Stimulated activated CD8-positive, alpha-beta memory T cell treated with anti-CD3 and anti-CD28 coated beads, Interleukin-7, amount 100 ng/mL, for 4 hours (primary cell): Measurements from ENCODE around the gene UPB1.
"Not testable (repeated sequence)": the region's sequence is repeated elsewhere in the genome, so short reads cannot be mapped to it uniquely, and the experiment has no call there.

Source experiments
- DNase-seq, 2 donors: peaks; one replicate each; pipeline ENCODE4 v3.0.0-alpha.2; 2020; ENCODE audit warnings: low read depth in 2 of 2

UPB1 gene

DNA sequence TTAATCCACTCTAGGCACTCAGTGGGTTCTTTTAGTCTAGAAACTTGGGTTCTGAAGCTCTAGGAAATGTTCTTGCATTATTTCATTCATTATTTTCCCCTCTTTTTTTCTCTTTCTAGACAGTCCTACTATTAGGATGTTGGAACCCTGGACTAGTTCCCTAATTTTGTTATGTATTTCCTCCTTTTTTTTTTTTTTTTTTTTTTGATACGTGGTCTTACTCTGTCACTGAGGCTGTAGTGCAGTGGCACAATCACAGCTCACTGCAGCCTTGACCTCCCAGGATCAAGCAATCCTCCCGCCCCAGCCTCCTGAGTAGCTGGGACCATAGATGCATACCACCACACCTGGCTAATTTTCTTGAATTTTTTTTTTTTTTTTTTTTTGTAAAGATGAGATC, 9.4 kb downstream of the UPB1 start:
- DNase-seq: no peak

DNA sequence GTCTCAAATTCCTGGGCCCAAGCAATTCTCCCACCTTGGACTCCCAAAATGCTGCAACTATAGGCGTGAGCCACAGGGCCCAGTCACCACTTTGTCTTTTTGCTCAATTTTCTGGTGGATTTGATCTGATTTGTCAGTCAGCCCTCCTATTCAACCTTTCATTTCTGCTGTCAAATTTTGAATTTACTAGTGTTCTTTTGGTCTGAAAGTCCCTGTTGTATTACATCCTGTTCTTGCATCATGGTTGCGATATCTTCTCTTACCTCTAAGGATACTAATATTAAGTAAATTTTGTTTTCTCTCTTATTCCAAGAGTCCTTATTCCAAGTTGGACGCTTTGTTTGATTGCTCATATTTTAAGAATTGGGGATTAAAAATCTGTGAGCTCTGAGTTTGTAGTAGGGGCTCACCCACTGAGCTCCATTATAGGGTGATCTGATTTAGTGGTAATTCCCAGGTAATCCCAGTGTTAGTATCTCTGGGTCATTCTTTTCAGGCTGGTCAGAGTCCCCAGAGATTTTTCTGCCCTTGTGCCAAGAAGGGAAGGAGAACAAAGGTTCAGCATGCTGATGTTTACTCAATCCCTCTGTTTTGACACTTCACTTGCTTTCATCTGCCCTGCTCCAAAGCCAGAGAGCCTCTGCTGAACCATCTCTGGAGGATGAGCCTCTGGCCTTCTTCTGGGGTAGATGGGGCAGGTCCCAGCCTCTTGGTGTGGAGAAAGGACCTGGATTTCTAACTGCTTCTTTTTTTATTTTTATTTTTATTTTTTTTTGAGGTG, 10.0 kb downstream of the UPB1 start:
- no peak for DNase-seq

DNA sequence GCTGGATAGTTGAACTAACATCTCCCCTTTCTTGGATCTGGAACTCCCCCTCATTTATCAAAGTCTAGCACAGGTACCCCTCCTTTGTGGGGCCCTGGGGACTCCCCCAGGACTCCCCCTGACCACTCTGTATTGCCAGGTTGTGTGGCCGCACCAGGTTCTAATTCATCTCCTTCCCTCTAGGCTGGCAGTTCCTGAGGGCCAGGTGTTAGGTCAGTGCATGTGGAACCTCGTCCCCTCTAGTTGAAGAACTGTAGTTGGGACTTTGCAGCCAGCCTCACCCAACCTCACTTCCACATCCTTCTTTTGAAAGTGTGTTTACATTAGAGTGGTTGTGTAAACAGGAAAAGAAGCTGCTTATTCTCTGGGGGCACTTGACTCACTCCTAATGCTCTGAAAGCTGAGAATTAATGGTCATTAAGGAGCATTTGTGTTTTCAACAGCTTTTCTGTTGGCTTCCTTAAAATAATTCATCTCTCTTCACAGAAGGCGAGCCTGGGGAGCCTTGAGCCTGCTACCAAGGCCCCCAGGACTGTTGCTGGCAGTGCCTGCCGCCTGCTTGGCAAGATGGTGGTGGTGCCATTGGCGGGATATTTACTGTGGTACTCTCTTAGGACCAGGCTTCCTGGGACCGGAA, 11.8 kb downstream of the UPB1 start:
- DNase-seq: no peak

DNA sequence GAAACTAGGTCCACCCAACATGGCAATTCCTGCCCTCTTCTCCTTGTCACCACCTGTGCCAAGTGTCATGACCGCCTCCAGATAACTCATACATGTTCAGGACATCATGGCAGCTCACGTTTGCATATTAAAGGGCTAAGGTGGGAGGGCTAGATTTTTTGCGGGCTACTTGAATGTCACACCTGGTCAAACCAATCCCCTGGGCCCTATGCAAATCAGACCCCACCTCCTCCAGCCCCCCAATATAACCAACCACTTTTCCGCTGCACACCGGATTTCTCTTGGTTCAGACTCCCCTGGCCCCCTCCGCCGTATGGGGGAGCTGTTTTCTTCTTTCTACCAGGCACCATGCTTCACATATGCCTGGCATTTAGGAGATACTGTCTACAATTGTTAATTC, 12.6 kb downstream of the UPB1 start:
- no peak for DNase-seq

DNA sequence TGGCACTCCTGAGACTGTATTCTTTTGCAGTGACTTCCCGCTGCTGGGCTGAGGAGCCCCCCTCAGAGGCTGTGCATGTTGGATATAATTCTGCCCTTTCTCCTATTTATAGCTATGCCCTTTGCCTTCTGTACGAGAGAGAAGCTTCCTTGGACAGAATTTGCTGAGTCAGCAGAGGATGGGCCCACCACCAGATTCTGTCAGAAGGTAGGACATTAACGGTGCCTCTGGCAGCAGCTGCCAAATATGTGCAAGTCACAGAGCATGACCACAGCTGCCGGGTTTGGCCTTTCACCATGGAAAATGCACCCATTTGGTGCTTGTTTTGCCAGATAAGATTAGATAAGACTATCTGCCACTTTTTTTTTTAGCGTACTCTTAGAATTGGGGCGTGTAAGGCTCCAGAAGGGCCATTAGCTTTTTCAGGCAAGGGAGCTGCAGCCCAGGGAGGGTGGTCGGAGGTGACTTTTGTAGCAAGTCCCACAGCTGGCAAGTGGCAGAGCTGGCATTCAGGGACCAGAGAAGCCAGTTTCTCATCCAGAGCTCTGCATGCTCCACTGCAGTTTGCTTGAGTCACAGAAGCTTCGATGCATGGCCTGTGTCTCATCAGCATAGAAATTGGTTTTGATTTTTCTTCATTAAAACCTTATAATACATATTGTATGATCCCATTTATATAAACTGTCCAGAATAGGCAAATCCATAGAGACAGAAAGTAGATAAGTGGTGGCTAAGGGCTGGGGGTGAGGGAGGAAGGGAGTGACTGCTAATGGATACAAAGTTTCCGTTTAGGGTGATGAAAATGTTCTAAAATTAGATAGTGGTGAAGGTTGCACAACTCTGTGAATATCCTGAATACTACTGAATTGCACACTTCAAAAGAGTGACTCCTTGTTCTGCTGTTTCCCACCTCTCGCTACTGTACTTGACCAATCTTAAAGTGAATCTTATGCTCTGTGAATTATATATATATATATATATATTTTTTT, 15.8 kb downstream of the UPB1 start:
- DNase-seq: no peak

DNA sequence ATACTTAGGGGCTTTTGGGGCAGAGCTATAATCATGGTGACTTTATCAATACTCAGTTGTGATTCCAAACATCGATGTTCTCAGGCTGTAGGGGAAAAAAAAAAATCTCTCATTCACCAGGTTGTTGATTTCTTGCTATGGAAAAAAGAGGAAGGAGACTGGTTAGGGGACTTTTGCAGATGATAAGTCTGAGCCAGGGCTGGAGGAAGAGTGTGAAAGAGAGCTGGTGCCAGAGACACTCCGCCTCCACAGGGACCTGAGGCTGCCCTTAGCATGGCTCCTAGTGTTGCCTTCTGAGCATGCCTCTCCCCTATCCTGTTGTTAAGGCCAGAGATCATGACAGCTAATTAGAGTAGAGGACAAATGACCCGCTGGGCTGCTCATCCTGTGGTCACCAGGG, 16.9 kb downstream of the UPB1 start:
- no peak for DNase-seq

DNA sequence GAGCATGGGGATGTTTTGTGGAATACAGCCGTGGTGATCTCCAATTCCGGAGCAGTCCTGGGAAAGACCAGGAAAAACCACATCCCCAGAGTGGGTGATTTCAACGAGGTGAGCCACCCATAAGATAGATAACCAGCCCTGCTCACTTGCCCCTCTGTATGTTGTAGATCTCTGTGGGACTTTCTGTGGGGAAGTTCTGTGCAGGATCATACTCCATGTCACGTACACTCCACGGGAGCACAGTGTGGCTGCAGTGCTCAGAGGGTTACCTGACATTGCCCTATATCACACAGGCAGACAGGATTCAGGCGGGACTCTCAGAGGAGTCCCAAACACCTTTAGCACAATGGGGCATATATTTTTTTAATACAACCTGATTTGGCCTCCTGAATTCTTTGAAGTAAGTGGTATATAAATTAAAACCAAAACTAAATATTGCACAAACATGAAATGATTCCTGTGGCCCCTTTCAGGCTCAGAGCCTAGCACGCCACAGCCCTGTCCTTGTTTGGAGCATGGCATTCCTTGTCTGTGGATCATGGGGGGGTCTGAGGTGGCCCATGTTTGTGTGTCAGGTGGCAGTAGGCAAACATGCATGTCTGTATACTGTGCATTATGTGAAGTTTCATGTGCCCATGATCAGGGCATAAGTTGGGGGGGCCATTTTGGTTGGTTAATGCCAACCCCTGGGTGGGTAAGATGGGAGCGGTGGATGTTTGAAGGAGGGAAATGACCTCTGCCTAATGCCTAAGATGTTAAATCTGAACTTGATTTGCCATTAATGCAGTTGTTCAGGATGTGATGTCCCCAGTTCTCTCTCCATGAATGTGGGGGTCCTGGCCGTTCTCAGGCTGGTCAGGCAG, 18.5 kb downstream of the UPB1 start:
- DNase-seq: no peak

DNA sequence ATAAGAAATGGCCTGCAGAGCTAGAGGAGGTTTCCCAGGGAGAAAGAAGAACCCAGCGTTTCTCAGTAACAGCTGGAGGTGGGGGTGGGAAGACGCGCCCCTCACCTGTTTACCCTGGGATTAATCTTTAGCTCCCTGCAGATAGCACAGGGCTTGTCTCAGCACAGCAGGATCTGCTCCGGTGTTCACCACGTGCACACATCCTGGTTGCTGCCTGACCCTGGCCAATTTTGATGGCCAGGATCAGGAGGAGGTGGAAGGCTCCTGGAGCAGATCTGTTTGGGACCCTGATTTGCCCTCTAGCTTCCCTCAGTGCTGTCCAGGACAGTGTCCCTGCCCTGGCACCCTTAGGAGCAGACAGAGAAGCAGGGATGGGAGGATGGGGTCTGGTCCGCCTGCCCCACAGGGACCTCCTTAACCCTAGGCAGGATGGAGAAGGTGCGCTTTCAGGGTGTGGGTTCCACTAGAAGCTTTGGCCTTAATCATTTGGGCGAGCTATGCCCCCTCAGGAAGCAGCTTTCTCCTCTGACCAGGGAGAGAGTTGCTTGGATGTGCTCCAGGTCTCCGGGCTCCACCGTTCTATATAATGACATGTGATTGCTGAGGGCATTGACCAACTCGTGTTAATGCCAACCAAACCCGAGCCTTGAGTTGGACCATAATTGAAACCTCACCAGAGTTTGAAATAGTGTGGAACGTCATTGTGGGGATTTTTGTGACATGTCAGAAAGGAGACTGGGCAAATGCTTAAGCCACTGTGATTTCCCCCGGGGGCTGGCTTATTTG, 19.3 kb downstream of the UPB1 start:
- DNase-seq: no peak

DNA sequence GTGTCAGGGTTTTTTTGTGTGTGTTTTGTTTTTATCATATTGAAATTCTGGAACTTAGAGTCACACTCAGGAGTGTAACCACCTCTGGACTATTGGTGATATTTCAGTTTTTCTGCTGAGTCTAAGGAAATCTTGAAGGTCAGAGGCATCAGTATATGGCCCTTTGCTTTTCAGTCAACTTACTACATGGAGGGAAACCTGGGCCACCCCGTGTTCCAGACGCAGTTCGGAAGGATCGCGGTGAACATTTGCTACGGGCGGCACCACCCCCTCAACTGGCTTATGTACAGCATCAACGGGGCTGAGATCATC, 19.9 kb downstream of the UPB1 start:
- DNase-seq: no peak

DNA sequence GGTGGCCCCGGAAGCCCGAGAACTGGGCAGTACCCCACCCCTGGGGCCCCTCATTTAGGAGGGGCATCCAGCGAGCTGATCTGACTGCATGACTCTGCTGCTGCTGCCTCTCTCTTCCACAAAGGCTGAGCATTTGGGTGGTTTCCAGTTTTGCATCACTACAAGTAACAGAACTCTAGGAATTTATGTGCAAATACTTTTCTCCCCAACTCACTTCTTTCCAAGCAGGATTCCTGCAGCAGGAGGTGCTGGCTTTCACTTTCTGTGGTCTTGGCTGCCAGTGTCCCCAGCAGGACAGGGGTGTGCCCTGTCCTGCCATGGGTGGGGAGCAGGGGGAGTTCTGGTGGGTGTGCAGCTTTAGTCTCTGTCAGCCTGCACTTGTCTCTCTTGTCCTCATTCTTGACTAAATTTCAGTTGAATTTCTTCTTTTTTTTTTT, 21.2 kb downstream of the UPB1 start:
- DNase-seq: no peak

DNA sequence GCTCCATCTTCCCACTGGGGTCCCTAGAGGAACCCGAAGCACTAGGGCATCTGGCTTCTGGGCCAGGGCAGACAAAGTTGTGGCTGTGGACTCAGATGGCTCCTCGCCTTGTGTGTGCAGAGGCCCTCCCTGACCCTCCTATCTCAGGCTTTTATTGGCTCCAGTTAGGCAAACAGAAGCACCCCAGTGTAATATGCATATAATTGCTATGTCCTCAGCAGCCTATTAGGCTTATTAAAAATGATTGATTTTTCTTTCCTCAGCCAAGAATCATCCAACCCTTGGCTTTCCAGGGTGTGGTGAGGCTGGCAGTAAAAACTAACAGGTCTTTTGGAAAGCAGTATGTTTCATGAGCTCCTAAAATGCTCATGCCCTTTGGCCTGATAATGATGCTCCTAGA, 22.3 kb downstream of the UPB1 start:
- DNase-seq: no peak

DNA sequence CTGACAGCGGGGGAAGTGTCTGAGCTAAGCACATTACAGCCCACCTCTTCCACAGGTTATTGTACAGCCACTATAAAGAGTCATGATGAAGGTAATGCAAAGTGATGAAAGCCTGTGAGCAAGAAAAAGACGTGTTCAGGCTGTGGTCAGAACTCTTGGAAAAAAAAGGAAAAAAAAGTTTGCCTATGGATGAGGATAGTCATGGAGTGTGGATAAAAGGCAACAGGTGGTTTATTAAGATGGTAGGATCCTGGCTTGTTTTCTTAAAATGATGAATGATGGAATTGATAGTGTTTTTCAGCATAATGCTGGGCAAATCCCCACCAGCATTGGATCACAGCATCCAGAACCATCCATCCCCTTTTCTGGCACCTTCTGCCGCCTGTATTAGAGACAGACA, 23.1 kb downstream of the UPB1 start:
- no peak for DNase-seq

DNA sequence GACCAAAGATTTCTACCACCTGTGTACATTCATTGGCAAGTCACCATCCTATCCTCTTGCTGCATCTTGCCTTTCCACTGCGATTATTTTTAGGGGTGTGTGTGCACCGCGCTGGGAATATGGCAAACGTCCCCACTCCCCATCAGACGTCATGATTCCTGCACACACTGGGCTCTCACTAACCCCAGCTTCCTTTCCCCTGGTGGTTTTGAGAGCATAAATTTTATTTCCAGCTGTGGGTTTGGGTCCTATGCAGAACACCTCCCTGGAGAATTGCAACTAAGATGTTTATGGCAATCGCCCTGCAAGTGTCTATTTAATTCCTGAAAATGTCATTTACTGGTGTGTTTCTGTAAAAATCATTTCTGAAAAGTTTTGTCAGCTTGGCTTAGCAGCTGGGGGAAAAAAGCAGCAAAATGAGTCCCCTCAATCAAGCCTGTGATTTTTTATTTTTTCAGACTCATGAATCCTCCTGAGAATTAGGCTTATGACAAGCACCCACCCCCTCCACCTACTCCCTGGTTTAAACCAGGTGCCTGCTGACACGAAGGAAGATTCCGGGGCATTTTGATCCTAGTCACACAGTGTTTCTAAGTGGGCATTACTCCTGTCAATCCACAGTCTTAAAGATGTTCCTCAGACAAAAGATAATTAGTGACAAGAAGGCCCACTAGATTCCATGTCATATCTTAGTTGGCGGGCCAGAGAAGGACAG, 23.8 kb downstream of the UPB1 start:
- no peak for DNase-seq

DNA sequence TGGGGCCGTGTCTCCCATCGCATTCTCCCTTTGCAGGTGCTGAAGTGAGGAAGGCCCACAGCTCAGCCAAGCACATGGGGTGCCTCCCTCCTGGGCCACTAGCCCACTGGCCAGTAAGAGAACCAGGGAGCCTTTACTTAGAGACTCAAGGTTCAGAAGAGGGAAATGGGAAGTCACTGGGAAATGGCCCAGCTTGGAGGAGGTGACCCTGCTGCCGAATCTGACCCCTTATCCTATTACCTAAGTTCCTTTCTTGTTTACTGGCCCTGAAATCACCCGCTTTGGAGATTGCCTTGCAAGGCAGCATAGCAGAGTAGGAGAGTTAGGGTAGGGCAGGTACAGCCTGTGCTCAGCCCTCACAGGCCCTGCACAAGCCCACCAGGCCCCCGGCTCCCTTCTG, 24.4 kb downstream of the UPB1 start:
- no peak for DNase-seq

DNA sequence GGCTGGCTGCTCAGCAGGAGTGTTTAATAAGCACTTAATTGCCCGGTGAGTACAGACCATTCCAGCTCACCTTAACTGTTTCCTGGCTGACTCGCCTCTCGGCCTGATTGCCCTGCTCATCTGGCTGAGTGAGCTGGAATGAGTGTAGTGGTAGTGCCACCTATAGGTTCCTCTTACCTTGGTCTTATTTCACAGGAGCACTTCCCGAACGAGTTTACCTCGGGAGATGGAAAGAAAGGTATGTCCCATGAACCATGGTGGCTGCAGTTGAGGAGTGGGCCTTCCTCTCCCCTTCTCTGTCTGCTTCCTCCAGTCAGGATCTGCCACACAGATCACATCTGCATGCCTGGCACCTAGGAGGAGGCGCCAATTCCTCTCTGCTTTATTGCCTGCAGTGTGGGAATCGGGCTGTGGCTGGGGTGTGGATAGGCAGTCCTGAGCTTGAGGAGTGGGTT, 26.7 kb downstream of the UPB1 start:
- peak in 1 of 2 donors; percentile 8 for DNase-seq

DNA sequence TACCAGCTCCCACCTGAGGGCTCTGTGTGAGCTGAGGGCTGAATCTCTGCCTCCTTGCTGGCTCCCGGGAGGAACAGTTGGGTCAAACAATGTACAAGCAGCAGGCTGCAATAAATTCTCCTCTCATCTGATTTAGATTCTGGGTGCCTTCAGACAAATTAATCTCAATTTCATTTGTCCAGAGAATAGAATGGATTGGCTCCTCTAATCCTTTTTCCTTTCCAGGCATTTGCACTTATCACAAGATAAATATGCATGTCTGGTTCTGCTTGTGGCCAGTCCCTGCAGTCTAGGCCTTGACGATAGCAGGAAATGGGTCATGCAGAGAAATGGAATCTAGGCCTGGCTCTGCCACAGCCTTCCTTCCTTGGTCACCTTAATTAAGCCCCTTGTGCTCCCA, 28.7 kb downstream of the UPB1 start:
- no peak for DNase-seq

DNA sequence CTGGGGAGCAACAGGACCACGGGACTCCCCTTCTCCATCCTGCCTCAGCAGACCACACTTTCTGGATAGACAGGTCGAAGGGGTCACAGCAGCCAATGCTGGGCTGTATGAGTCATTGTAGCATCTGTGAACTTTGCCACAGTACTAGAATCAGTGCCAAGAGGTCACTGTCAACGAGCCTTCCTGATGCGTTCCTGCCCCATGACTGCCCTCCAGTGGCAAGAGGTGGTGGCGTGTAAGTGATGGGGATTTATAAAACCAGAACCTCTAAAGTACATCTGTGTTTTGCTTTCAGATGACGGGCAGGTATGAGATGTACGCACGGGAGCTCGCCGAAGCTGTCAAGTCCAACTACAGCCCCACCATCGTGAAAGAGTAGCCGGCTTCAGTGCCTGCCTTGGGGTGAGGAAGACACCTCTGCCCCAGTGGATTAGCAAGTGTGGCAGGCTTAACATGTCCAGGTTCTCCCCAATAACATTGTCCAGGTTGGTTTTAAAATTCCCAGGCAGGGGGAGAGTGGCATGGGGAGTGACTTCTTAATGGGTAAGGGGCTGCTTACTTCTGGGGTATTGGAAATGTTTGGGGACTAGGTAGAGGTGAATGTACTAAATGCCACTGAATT, 30.4 kb downstream of the UPB1 start:
- peak; percentile 60 to 70 for DNase-seq

DNA sequence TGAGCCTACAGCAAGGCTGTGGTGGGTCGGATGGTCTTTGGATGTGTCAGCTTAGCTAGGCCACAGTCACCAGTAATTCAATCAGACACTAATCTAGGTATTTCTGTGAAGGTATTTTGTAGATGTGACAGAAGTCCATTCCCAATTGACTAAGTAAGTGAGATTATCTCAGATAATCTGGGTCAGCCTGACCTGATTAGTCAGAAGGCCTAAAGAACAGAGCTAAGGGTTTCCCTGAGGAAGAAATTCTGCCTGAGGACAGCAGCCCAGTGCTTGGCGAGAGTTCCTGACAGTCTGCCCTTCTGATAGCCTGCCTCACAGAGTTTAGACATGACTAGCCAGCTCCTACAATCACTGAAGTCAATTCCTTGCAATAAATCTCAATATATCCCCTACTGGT, 31.1 kb downstream of the UPB1 start:
- DNase-seq: no peak

DNA sequence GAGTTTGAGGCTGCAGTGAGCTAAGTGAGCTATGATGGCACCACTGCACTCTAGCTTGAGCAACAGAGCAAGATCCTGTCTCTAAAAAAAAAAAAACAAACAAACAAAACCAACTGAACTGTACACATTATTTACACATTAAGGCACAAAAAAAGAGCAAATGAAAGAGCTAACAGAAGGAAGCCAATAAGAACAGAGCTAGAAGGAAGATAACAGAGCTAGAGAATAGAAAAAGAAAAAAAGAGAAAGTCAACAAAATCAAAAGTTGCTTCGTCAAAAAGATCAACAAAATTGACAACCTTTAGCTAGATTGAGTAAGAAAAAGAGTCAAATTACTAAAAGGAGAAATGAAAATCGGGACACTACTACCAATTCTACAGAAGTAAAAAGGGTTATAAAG, 34.8 kb downstream of the UPB1 start:
- no peak for DNase-seq

DNA sequence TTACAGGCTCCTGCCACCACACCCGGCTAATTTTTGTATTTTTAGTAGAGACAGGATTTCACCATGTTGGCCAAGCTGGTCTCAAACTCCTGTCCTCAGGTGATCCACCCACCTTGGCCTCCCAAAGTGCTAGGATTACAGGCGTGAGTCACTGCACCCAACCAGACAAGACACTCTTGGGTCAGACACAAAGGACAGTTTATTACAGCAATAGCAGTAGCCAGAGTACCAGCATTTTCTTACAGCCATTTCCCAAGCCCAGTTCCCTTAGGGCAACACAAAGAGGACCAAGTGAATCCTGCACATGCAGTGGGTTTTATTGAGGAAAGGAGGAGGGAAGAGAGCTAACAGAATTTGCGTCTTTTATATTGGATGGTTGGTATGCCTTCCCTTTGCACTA, 35.8 kb downstream of the UPB1 start:
- DNase-seq: not testable (repeated sequence)
